Measurements from ENCODE around the gene JTB.

Gene JTB

DNA sequence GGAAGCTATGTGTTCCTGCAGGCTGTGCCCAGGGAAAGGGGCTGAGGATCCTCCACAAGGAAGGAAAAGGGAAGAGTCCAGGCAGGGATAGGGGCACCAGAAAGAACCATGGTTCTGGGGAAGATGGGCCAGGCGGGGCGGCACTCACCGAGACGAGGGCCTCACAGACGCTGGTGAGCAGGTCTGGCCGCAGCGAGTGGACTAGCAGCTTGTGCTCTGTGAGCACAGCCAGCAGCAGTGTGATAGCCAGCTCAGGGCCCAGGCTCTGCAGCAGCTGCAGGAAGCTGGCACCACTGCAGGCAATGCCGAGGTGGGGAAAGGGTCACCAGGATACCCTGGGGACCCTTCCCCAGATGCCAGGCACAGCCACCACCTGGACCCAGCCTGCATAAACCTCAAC is 36.7 kb downstream of the JTB start:
- DNase-seq (ENCODE audit: low read depth) = no peak
- H3K4me3 ChIP-seq (ENCODE audit: control insufficient read depth, low read depth, low read length) = no peak overlapping the region
- TF ChIP-seq, protein P1, sequence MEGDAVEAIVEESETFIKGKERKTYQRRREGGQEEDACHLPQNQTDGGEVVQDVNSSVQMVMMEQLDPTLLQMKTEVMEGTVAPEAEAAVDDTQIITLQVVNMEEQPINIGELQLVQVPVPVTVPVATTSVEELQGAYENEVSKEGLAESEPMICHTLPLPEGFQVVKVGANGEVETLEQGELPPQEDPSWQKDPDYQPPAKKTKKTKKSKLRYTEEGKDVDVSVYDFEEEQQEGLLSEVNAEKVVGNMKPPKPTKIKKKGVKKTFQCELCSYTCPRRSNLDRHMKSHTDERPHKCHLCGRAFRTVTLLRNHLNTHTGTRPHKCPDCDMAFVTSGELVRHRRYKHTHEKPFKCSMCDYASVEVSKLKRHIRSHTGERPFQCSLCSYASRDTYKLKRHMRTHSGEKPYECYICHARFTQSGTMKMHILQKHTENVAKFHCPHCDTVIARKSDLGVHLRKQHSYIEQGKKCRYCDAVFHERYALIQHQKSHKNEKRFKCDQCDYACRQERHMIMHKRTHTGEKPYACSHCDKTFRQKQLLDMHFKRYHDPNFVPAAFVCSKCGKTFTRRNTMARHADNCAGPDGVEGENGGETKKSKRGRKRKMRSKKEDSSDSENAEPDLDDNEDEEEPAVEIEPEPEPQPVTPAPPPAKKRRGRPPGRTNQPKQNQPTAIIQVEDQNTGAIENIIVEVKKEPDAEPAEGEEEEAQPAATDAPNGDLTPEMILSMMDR (conservative IDR thresholded peaks at IDR 0.05; ENCODE audit: control insufficient read depth, insufficient read depth, low read depth, low read length) = no peak

DNA sequence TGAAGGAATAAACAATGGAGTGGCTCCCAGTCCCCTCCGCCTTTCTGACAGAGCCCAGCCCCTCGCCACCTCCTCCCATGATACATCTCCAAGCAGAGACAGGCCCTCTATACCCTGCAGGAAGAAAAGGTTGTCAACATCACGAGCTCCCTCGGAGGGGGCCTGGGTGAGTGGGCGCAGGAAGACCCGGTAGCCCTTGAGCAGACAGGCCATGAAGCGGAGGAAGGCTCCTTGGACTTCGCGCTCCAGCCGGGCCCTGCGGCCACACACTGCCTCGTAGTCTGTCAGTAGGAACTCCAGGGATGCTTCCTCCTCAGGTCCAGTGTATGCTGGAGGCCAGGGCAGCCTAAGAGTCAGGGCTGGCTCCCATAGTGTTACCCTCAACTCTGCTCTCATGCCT is 38.0 kb downstream of the JTB start:
- no peak for DNase-seq (ENCODE audit: low read depth)
- TF ChIP-seq, protein P1 (conservative IDR thresholded peaks at IDR 0.05; ENCODE audit: control insufficient read depth, insufficient read depth, low read depth, low read length) = no peak
- H3K4me3 ChIP-seq (ENCODE audit: control insufficient read depth, low read depth, low read length) = no peak overlapping the region

DNA sequence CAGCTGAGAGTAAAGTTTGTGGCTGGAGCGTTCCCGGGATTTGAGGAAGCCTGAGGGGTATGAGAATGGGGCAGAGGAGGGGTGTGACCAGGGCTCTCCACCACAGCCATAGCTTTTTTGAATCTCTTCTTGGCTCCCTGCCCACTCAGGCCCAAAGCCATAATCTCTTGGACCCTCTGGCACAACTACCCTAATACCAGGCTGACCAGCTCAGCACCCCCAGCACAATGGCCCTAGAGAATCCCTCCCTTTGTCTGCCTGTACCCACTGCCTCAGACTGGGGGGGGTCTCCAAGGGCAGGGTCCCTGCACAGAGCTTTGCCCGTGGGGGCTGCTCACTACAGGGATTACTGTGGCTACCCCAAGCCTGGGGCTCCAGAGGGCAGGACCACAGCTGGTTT is 38.5 kb downstream of the JTB start:
- TF ChIP-seq, protein P1 (conservative IDR thresholded peaks at IDR 0.05; ENCODE audit: control insufficient read depth, insufficient read depth, low read depth, low read length) = no peak
- DNase-seq (ENCODE audit: low read depth) = no peak
- no peak overlapping the region for H3K4me3 ChIP-seq (ENCODE audit: control insufficient read depth, low read depth, low read length)

DNA sequence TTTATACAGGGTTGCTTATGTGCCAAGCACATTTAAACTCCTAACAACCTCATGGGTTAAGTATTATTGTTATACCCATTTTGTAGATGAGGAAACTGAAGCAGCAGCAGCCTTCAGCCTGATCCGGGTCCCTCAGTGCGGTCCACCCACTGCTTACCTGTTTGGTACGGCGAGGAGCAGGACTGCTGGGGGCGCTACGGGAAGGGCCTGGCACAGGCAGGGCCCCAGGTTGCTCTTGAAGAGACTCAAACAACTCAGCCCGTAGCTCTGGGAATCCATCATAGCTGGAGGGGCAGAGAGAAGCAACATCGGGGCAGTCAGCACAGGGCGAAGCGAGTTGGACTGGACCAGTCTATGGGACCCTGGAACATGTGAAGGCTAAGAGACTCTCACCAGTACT is 40.1 kb downstream of the JTB start:
- no peak overlapping the region for H3K4me3 ChIP-seq (ENCODE audit: control insufficient read depth, low read depth, low read length)
- TF ChIP-seq, protein P1 (conservative IDR thresholded peaks at IDR 0.05; ENCODE audit: control insufficient read depth, insufficient read depth, low read depth, low read length) = no peak
- DNase-seq (ENCODE audit: low read depth) = no peak

DNA sequence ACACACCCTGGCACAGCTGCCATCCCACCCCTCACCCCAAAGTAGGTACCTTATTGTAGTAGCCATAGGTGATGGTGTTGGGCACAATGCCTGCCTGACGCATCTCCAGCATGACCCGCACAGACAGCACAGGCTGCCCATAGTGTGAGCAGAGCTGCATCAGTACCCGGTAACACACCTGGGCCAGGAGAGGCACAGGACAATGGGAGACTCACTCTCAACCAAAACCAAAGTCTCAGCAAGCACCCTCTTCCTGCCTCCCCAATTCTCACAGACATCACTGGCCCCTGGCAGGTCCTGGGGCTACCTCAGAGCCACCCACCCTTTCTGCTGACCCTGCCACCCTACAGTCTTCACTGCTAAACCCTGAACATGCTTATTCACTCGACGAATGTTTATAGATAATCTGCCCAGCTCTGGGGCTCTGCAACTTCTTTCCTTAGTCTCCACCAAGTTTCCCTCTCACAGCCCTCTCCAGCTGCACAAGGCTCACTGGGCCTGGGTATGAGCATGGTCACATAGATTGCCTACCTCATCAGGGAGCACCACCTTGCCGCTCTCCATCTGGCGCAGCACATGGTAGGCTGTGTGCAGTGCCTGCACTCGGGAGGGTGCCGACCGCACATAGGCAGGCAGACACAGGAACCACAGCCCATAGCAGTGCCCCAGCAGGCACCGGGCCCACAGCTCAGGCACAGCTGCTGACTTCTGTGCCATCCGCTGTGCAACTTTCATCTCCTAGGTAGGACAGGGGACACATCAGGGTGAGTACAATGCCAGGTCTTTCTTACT is 41.3 kb downstream of the JTB start:
- TF ChIP-seq, protein P1 (conservative IDR thresholded peaks at IDR 0.05; ENCODE audit: control insufficient read depth, insufficient read depth, low read depth, low read length) = no peak
- H3K4me3 ChIP-seq (ENCODE audit: control insufficient read depth, low read depth, low read length) = no peak overlapping the region
- no peak for DNase-seq (ENCODE audit: low read depth)

DNA sequence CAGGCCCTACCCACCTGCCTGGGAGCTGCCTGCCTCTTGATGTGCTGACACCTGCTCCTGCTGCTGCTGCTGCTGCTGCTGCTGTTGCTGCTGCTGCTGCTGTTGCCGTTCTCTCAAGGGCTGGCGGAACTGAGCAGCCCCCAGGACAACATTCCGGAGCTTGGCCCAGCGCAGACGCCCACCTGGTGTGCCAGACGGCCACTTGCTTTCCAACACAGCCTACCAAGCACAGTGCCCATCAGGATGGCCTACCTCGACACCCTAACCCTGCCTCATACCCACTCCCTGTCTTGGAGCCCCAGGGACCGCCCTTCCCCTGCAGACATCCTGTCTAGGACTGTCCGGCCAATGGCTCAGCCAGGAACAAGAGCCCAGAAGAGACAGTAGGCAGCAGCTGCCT is 42.7 kb downstream of the JTB start:
- DNase-seq (ENCODE audit: low read depth) = no peak
- TF ChIP-seq, protein P1 (conservative IDR thresholded peaks at IDR 0.05; ENCODE audit: control insufficient read depth, insufficient read depth, low read depth, low read length) = no peak
- H3K4me3 ChIP-seq (ENCODE audit: control insufficient read depth, low read depth, low read length) = no peak overlapping the region

Data from fibroblast of mammary gland (primary cell).